ENCODE results near the gene DNAJC27. TPM values are rescaled to one million over a fixed set of nuclear protein-coding genes. Genes with fewer than 3 reads are reported as not detected.

The DNAJC27 gene
- total and polyA plus RNA-seq, 7 donors, result 3.3 to 8.2 (median 7.1) TPM

DNA sequence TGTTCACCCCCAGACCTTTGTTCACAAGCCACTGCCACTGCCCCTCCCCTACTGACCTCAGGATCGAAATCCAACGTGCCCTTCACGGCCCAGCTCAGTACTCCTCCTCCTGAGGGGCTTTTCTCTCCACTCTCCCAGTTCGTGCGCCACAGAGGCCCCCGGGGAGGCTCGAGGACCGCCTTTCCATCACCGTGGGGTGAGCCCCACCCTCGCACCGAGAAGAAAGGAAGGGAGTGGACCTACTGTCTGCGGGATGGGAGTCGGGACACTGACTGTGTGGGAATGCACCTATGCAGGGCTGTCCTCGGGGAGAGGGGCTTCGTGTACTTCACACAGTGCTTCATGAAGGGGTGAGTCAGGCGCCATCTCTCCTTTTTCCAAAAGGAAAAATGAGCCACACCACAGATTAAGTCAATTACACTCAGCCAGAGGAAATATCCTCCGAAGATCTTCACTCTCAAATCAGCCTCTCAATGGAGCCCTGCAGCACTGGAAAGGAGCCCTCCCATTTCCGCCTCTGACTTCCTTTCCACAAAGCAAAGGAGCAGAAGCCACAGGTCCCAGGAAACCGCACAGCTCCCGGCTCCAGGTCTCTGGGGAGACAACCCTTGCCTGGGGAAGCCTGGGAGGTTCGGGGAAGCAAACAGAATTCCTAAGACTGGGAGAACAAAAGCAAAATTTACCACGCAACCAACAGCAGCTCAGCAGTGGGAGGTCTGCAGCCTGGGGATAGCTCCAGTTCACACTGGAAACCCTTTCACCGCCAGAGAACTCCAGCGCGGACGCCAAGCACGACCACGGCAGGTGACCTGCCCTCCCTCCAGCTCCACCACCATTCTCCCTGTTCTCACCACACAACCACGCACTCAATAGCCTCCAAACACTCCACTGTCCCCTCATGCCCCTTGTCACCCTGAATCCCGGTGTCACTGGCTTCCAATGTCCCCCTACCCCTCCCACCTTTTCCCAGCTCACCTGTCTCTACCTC lies 73.3 kb downstream of the DNAJC27 start:
- no peaks in the 10 kb centered on the region for H3K4me1 ChIP-seq
- DNase-seq, result no peak
- no peak for ATAC-seq
- H3K36me3 ChIP-seq (ENCODE audit: insufficient read depth in 1 of 2, low read depth in 1 of 2), result no peaks in the 10 kb centered on the region
- no peak overlapping the region for H3K4me3 ChIP-seq
- intact Hi-C loops (cut with DNase I), result no loop called here
- TF ChIP-seq, protein P1, sequence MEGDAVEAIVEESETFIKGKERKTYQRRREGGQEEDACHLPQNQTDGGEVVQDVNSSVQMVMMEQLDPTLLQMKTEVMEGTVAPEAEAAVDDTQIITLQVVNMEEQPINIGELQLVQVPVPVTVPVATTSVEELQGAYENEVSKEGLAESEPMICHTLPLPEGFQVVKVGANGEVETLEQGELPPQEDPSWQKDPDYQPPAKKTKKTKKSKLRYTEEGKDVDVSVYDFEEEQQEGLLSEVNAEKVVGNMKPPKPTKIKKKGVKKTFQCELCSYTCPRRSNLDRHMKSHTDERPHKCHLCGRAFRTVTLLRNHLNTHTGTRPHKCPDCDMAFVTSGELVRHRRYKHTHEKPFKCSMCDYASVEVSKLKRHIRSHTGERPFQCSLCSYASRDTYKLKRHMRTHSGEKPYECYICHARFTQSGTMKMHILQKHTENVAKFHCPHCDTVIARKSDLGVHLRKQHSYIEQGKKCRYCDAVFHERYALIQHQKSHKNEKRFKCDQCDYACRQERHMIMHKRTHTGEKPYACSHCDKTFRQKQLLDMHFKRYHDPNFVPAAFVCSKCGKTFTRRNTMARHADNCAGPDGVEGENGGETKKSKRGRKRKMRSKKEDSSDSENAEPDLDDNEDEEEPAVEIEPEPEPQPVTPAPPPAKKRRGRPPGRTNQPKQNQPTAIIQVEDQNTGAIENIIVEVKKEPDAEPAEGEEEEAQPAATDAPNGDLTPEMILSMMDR (IDR thresholded peaks at IDR 0.05), result no peak
- no peak overlapping the region for H3K27ac ChIP-seq
- H3K27me3 ChIP-seq (ENCODE audit: insufficient read depth in 3 of 3, low read length in 2 of 3), result no peaks in the 10 kb centered on the region
- 74 to 81% (median 77%) methylated on average over 30 of the region's 30 CpGs for WGBS, 3 donors
- H3K9me3 ChIP-seq, result peaks cover 21% of the 10 kb centered on the region

DNA sequence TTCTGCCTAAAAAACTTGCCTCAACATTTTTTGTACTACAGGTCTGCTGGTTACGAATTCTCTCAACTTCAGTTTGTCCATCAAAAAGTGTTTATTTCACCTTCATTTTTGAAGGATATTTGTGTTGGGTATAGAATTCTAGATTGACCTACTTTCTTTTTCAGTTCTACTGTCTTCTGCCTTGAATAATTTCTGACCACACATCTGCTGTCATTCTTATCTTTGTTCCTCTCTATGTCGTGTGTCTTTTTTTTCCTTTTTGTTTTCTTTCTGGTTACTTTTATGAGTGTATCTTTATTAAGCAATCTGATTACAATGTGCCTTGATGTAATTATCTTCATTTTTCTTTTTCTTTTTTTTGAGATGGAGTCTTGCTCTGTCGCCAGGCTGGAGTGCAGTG lies 77.0 kb downstream of the DNAJC27 start:
- Histone ChIP-seq H3K27me3 (ENCODE audit: insufficient read depth in 3 of 3, low read length in 2 of 3) (no peaks in the 10 kb centered on the region), H3K4me3 (no peak overlapping the region), H3K27ac (no peak overlapping the region), H3K36me3 (ENCODE audit: insufficient read depth in 1 of 2, low read depth in 1 of 2) (no peaks in the 10 kb centered on the region), H3K4me1 (no peaks in the 10 kb centered on the region), H3K9me3 (peaks cover 21% of the 10 kb centered on the region)
- TF ChIP-seq, protein P1 (IDR thresholded peaks at IDR 0.05), result no peak
- intact Hi-C loops (cut with DNase I), result no loop called here
- WGBS, 3 donors, result 65 to 97% (median 84%) methylated on average over 3 of the region's 3 CpGs
- DNase-seq, result no peak
- no peak for ATAC-seq

DNA sequence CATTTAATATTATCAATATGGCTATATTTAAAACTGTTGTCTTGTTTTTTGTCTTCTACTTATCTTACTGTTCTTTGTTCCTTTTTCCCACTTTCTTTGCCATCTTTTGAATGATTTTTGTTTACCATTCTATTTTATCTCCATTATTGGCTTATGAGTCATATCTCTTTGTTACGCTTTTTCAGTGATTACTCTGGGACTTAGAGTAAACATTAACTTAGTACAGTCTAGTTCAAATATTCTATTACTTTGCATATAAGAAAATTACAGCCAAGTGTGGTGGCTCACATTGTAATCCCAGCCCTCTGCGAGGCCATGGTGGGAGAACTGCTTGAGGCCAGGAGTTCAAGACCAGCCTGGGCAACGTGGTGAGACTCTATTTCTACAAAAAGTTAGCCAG lies 77.8 kb downstream of the DNAJC27 start:
- Histone ChIP-seq H3K9me3 (peaks cover 21% of the 10 kb centered on the region), H3K27ac (no peak overlapping the region), H3K4me3 (no peak overlapping the region), H3K36me3 (ENCODE audit: insufficient read depth in 1 of 2, low read depth in 1 of 2) (no peaks in the 10 kb centered on the region), H3K4me1 (no peaks in the 10 kb centered on the region), H3K27me3 (ENCODE audit: insufficient read depth in 3 of 3, low read length in 2 of 3) (no peaks in the 10 kb centered on the region)
- WGBS, 3 donors, result 67 to 96% (median 69%) methylated on average over 3 of the region's 3 CpGs
- TF ChIP-seq, protein P1 (IDR thresholded peaks at IDR 0.05), result no peak
- no peak for DNase-seq
- intact Hi-C loops (cut with DNase I), result no loop called here
- ATAC-seq, result no peak

Other genes starting within 250 kb of the DNAJC27 start
- gene PTRHD1, start 178.6 kb downstream of the DNAJC27 start, total RNA-seq, result 10 to 100 TPM; 16.6 to 34.9 (median 20.8) TPM
- gene PTRHD1, start 178.6 kb downstream of the DNAJC27 start, polyA plus RNA-seq, result 10 to 100 TPM; 27.1 to 38.3 (median 28.8) TPM
- gene CENPO, start 178.5 kb downstream of the DNAJC27 start, total RNA-seq, result 1 to 10 TPM; 1.8 to 3.2 (median 2.4) TPM
- 1 to 10 TPM; 1.6 to 5.4 (median 2.9) TPM for gene CENPO, start 178.5 kb downstream of the DNAJC27 start, polyA plus RNA-seq
- gene ADCY3, start 51.7 kb downstream of the DNAJC27 start, total RNA-seq, result 10 to 100 TPM; 12.1 to 15.2 (median 12.9) TPM
- gene ADCY3, start 51.7 kb downstream of the DNAJC27 start, polyA plus RNA-seq, result 1 to 10 TPM; 9.2 to 10.0 (median 9.5) TPM
- gene EFR3B, start 70.1 kb upstream of the DNAJC27 start, total RNA-seq, result 10 to 100 TPM in 1 of 4 donors, 1 to 10 TPM in 3; 1.7 to 12.7 (median 4.0) TPM
- gene EFR3B, start 70.1 kb upstream of the DNAJC27 start, polyA plus RNA-seq, result under 1 TPM; 0.59 to 0.88 (median 0.72) TPM
- 10 to 100 TPM in 1 of 4 donors, 1 to 10 TPM in 3; 1.8 to 15.2 (median 4.2) TPM for gene POMC, start 196.6 kb upstream of the DNAJC27 start, total RNA-seq
- 1 to 10 TPM; 2.7 to 5.2 (median 3.3) TPM for gene POMC, start 196.6 kb upstream of the DNAJC27 start, polyA plus RNA-seq

Data from psoas muscle (tissue), 8 donors.